GM12878 (cell line): Measurements from ENCODE around the gene ARRDC5. TPM values are rescaled to one million over a fixed set of nuclear protein-coding genes. Genes with fewer than 3 reads are reported as not detected.

Experiments used
- CREB1 ChIP-seq: IDR thresholded peaks from 2 replicates; pipeline ENCODE4 v1.6.1; 2012; ENCODE audit warnings: low read depth, mild to moderate bottlenecking, inconsistent platforms
- CREM ChIP-seq: IDR thresholded peaks from 2 replicates; pipeline ENCODE4 v1.6.1; 2014; ENCODE audit warnings: antibody characterized with exemption, low read depth
- EED ChIP-seq: sonication (generic); IDR thresholded peaks from 2 replicates; pipeline ENCODE4 v1.6.1; 2016; ENCODE audit warnings: antibody characterized with exemption, low read depth
- ETV6 ChIP-seq, 2 experiments: fragments of 450-650 bp in 1 of 2; IDR thresholded peaks in 1 of 2; conservative IDR thresholded peaks in 1 of 2; 2 replicates each; pipeline ENCODE4 v1.6.1; 2014; ENCODE audit warnings: antibody characterized with exemption in 1 of 2, borderline replicate concordance in 1 of 2, low read depth in 1 of 2, mild to moderate bottlenecking in 1 of 2, moderate library complexity in 1 of 2
- FOXM1 ChIP-seq: IDR thresholded peaks from 2 replicates; pipeline ENCODE4 v1.6.1; 2012; ENCODE audit warnings: low read depth, mild to moderate bottlenecking, inconsistent platforms, low read length, moderate library complexity
- KLF5 ChIP-seq: fragments of 450-650 bp; IDR thresholded peaks from 2 replicates; pipeline ENCODE4 v1.6.1; 2014; ENCODE audit warnings: mild to moderate bottlenecking; ENCODE audit not compliant: partially characterized antibody
- MYC ChIP-seq: IDR thresholded peaks from 2 replicates; pipeline ENCODE4 v1.6.1; 2011; ENCODE audit warnings: mild to moderate bottlenecking, low read length, moderate library complexity, inconsistent platforms; ENCODE audit not compliant: insufficient read depth, insufficient replicate concordance, insufficient read length, severe bottlenecking
- NFIC ChIP-seq: IDR thresholded peaks from 2 replicates; pipeline ENCODE4 v1.6.1; 2012; ENCODE audit warnings: low read depth, mild to moderate bottlenecking, inconsistent platforms, low read length, moderate library complexity
- NR2C1 ChIP-seq: fragments of 450-650 bp; IDR thresholded peaks from 2 replicates; pipeline ENCODE4 v1.6.1; 2017; ENCODE audit warnings: antibody characterized with exemption, mild to moderate bottlenecking, moderate library complexity
- PAX5 ChIP-seq: IDR thresholded peaks from 2 replicates; pipeline ENCODE4 v1.6.1; 2011; ENCODE audit warnings: low read depth, low read length, borderline replicate concordance
- POLR2AphosphoS5 ChIP-seq: IDR thresholded peaks from 2 replicates; pipeline ENCODE4 v1.6.1; 2011; ENCODE audit warnings: mild to moderate bottlenecking, low read length, inconsistent platforms
- RAD21 ChIP-seq: IDR thresholded peaks from 2 replicates; pipeline ENCODE4 v1.6.1; 2011; ENCODE audit warnings: mild to moderate bottlenecking, low read depth, low read length, moderate library complexity; ENCODE audit not compliant: insufficient read depth
- RAD51 ChIP-seq: fragments of 450-650 bp; IDR thresholded peaks from 2 replicates; pipeline ENCODE4 v1.6.1; 2016; ENCODE audit warnings: moderate library complexity, mild to moderate bottlenecking, inconsistent platforms
- RFX5 ChIP-seq: IDR thresholded peaks from 2 replicates; pipeline ENCODE4 v1.6.1; 2011; ENCODE audit warnings: low read depth, low read length, improper control_type of control experiment
- ZNF24 ChIP-seq: fragments of 450-650 bp; IDR thresholded peaks from 2 replicates; pipeline ENCODE4 v1.6.1; 2017; ENCODE audit warnings: antibody characterized with exemption, mild to moderate bottlenecking
- polyA plus RNA-seq, 11 experiments: library from polyadenylated mRNA; depleted of rRNA in 4 of 11; unstranded in 6 of 11; stranded (reverse) in 5 of 11; fragments of >200 nt; fragmentation: Nextera tagmentation in 4 of 11; fragmentation: Illumina TruSeq in 1 of 11; extraction: Ambion mirVana in 4 of 11; extraction: Trizol in 1 of 11; gene quantifications; 1 replicate in 1 of 11; 2 replicates in 10 of 11; pipeline versions ENCODE4 v1.2.1 to v1.2.3, GENCODE V29; 2011 to 2016; ENCODE audit warnings: inconsistent platforms in 2 of 11, missing spikeins in 2 of 11, low read depth in 1 of 11
- total RNA-seq, 4 experiments: library from RNA; depleted of rRNA in 3 of 4; stranded (reverse); fragments of >200 nt in 3 of 4; fragmentation: Illumina TruSeq in 1 of 4; extraction: Trizol in 1 of 4; gene quantifications; 2 replicates each; pipeline versions ENCODE4 v1.2.1 to v1.2.3, GENCODE V29; 2013 to 2021
- TF ChIP-seq, protein P1 (sequence below): fragments of 450-650 bp; IDR thresholded peaks from 2 replicates; pipeline ENCODE4 v1.6.1; 2018; ENCODE audit warnings: mild to moderate bottlenecking, low read depth, moderate library complexity; ENCODE audit not compliant: partially characterized antibody
- TF ChIP-seq, protein P2 (sequence below): fragments of 450-650 bp; formaldehyde crosslinking; IDR thresholded peaks from 2 replicates; pipeline ENCODE4 v1.5.0; 2022; ENCODE audit warnings: mild to moderate bottlenecking, missing genetic modification characterization
- TF ChIP-seq, protein P3 (sequence below): IDR thresholded peaks from 2 replicates; pipeline ENCODE4 v1.6.1; 2012; ENCODE audit warnings: low read depth, low read length, improper control_type of control experiment
- TF ChIP-seq, protein P4 (sequence below): fragments of 450-650 bp; IDR thresholded peaks from 2 replicates; pipeline ENCODE4 v1.6.1; 2014; ENCODE audit warnings: mild to moderate bottlenecking
- TF ChIP-seq, protein P5 (sequence below): IDR thresholded peaks from 2 replicates; pipeline ENCODE4 v1.6.1; 2011; ENCODE audit warnings: borderline replicate concordance, low read depth, mild to moderate bottlenecking, moderate library complexity, mixed read lengths, low read length; ENCODE audit not compliant: insufficient read depth; ENCODE audit errors: extremely low read length

The ARRDC5 gene
- total and polyA plus RNA-seq, 10 of the 15 experiments (the other 5 are each of a cell fraction or from before 2014, with no cell fraction given): 0.03 to 0.38 (median 0.12) TPM; not detected in 2

DNA sequence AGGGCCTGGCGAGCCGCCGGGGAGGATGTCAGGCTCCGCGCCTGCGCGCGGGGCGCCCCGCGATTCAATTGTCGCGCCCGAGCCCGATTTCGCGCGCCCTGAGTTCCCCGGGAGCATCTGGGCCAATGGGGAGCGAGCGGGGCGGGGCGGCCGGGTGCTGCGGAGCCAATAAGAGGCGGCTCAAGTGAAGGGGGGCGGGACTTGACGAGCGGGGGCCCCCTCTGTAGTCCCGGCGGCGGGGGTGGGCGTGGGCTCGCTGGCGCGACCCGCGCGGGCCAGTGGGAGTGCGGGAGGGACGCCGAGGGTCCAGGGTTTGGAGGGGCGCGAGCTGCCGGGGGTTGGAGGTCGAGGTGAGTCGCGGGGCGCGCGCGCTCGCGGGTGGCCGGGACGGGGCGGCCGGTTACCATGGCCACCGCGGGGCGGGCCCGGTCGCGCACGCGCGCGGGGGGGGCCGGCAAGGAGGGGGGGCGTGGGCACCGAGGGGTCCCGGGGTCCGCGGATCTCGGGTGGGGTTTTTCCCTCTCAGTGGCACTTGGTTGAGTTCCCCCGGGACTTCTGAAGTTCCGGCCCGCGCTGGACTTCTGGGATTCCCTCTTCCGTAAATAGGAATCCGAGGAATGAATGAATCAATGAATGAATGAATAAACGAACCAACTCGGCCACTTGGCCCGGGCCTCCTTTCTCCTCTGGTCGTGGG is 7.3 kb upstream of the ARRDC5 start (continued):
- TF ChIP-seq ZNF24 (peak; percentile 90), NR2C1 (no peak), CREB1 (peak; percentile 56; the same call in 1 of the 2 replicates), NFIC (no peak), PAX5 (no peak), CREM (no peak), KLF5 (no peak), EED (no peak), RFX5 (no peak), ETV6 (conservative IDR thresholded peaks at IDR 0.05 in 1 of 2, IDR thresholded peaks at IDR 0.05 in 1 of 2; ENCODE audit: borderline replicate concordance in 1 of 2, low read depth in 1 of 2) (no peak), RAD51 (no peak), FOXM1 (no peak), RAD21 (no peak), MYC (no peak), POLR2AphosphoS5 (no peak)
- TF ChIP-seq, protein P1, sequence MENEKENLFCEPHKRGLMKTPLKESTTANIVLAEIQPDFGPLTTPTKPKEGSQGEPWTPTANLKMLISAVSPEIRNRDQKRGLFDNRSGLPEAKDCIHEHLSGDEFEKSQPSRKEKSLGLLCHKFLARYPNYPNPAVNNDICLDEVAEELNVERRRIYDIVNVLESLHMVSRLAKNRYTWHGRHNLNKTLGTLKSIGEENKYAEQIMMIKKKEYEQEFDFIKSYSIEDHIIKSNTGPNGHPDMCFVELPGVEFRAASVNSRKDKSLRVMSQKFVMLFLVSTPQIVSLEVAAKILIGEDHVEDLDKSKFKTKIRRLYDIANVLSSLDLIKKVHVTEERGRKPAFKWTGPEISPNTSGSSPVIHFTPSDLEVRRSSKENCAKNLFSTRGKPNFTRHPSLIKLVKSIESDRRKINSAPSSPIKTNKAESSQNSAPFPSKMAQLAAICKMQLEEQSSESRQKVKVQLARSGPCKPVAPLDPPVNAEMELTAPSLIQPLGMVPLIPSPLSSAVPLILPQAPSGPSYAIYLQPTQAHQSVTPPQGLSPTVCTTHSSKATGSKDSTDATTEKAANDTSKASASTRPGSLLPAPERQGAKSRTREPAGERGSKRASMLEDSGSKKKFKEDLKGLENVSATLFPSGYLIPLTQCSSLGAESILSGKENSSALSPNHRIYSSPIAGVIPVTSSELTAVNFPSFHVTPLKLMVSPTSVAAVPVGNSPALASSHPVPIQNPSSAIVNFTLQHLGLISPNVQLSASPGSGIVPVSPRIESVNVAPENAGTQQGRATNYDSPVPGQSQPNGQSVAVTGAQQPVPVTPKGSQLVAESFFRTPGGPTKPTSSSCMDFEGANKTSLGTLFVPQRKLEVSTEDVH: no peak
- TF ChIP-seq, protein P2, sequence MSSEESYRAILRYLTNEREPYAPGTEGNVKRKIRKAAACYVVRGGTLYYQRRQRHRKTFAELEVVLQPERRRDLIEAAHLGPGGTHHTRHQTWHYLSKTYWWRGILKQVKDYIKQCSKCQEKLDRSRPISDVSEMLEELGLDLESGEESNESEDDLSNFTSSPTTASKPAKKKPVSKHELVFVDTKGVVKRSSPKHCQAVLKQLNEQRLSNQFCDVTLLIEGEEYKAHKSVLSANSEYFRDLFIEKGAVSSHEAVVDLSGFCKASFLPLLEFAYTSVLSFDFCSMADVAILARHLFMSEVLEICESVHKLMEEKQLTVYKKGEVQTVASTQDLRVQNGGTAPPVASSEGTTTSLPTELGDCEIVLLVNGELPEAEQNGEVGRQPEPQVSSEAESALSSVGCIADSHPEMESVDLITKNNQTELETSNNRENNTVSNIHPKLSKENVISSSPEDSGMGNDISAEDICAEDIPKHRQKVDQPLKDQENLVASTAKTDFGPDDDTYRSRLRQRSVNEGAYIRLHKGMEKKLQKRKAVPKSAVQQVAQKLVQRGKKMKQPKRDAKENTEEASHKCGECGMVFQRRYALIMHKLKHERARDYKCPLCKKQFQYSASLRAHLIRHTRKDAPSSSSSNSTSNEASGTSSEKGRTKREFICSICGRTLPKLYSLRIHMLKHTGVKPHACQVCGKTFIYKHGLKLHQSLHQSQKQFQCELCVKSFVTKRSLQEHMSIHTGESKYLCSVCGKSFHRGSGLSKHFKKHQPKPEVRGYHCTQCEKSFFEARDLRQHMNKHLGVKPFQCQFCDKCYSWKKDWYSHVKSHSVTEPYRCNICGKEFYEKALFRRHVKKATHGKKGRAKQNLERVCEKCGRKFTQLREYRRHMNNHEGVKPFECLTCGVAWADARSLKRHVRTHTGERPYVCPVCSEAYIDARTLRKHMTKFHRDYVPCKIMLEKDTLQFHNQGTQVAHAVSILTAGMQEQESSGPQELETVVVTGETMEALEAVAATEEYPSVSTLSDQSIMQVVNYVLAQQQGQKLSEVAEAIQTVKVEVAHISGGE (CRISPR knock-in tag): no peak
- TF ChIP-seq, protein P3, sequence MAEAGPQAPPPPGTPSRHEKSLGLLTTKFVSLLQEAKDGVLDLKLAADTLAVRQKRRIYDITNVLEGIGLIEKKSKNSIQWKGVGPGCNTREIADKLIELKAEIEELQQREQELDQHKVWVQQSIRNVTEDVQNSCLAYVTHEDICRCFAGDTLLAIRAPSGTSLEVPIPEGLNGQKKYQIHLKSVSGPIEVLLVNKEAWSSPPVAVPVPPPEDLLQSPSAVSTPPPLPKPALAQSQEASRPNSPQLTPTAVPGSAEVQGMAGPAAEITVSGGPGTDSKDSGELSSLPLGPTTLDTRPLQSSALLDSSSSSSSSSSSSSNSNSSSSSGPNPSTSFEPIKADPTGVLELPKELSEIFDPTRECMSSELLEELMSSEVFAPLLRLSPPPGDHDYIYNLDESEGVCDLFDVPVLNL: peak; percentile 96
- TF ChIP-seq, protein P4, sequence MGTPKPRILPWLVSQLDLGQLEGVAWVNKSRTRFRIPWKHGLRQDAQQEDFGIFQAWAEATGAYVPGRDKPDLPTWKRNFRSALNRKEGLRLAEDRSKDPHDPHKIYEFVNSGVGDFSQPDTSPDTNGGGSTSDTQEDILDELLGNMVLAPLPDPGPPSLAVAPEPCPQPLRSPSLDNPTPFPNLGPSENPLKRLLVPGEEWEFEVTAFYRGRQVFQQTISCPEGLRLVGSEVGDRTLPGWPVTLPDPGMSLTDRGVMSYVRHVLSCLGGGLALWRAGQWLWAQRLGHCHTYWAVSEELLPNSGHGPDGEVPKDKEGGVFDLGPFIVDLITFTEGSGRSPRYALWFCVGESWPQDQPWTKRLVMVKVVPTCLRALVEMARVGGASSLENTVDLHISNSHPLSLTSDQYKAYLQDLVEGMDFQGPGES: peak; percentile 61; the same call in 1 of the 2 replicates
- TF ChIP-seq, protein P5, sequence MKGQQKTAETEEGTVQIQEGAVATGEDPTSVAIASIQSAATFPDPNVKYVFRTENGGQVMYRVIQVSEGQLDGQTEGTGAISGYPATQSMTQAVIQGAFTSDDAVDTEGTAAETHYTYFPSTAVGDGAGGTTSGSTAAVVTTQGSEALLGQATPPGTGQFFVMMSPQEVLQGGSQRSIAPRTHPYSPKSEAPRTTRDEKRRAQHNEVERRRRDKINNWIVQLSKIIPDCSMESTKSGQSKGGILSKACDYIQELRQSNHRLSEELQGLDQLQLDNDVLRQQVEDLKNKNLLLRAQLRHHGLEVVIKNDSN: no peak
